ENCODE measurements around the gene CACNA1B. TPM values are rescaled to one million over a fixed set of nuclear protein-coding genes. Genes with fewer than 3 reads are reported as not detected.

Gene CACNA1B
- total RNA-seq, 4 donors from 2014 or later: not detected

DNA sequence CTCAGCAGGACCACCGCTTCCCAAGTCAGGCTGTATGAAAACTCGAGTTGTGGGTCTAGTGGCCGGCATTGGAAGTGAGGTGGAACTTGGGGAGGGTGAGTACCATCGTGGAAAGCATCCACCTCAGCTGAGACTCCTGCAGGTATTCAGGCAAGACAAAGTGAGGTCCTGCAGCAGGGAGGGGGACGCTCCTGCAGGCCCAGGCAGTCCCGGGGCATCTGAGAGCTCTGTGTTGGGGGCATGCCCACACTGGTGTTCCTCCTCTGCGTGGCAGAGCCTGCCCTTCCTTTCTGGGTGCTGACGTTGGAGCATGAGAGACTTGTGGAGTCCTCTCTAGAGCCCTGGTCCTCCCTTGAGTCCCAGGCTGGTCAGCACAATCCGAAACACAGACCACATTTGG lies 187.7 kb downstream of the CACNA1B start:
- no peak for ATAC-seq (ENCODE audit: low FRiP score)
- no peak for DNase-seq (ENCODE audit: low spot score)
- TF ChIP-seq, protein P1, sequence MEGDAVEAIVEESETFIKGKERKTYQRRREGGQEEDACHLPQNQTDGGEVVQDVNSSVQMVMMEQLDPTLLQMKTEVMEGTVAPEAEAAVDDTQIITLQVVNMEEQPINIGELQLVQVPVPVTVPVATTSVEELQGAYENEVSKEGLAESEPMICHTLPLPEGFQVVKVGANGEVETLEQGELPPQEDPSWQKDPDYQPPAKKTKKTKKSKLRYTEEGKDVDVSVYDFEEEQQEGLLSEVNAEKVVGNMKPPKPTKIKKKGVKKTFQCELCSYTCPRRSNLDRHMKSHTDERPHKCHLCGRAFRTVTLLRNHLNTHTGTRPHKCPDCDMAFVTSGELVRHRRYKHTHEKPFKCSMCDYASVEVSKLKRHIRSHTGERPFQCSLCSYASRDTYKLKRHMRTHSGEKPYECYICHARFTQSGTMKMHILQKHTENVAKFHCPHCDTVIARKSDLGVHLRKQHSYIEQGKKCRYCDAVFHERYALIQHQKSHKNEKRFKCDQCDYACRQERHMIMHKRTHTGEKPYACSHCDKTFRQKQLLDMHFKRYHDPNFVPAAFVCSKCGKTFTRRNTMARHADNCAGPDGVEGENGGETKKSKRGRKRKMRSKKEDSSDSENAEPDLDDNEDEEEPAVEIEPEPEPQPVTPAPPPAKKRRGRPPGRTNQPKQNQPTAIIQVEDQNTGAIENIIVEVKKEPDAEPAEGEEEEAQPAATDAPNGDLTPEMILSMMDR (IDR thresholded peaks at IDR 0.05): no peak

DNA sequence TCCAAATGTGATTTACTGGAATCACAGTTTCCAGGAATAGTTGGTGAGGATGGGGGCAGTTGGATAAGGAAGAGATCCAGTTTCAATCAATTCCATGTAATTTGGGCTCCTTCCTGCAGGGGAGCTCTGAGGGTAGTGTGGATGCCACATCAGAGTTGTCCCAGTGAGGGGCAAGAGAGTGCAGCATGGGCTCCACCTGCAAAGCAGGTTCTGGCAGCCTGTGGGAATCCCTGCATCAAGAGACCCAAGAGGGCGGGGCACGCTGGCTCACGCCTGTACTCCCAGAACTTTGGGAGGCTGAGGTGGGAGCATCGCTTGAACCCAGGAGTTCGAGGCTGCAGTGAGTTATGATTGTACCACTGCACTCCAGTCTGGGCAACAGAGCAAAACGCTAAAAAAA lies 188.5 kb downstream of the CACNA1B start:
- TF ChIP-seq, protein P1 (IDR thresholded peaks at IDR 0.05): no peak
- DNase-seq (ENCODE audit: low spot score): no peak
- no peak for ATAC-seq (ENCODE audit: low FRiP score)

DNA sequence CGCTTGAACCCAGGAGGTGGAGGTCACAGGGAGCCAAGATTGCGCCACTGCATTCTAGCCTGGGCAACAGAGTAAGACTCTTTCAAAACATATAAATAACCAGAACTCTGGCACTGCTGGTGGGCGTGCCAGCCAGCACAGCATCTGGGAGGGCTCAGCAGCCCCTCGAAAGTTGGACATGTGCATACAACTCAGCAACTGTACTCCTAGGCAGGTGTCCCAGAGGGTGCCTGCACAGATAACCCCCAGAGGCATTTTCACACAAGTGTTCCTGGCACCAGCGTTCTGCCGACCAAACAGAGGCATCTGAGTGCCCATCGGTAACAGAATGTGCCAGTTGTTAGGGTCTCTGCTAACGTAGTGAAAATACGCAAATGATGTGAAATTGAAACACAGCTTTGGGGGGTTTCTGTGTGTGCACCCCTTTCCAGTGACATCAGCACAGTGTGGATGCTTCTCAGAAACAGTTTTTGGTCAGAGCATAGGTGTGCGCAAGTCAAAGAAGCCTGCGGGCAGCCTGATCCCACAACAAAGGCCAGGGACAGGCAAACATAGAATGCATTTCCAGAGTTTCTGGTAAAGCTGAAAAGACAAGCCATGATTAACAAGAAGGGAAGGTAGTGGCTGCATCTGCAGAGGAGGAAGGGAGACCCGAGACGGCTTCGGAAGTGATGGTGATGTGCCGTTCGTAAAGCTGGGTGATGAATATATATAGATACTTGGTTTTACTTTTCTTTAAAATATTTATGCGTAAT lies 190.2 kb downstream of the CACNA1B start:
- DNase-seq (ENCODE audit: low spot score) (no peak), ATAC-seq (ENCODE audit: low FRiP score) (no peak)
- TF ChIP-seq, protein P1 (IDR thresholded peaks at IDR 0.05): no peak

DNA sequence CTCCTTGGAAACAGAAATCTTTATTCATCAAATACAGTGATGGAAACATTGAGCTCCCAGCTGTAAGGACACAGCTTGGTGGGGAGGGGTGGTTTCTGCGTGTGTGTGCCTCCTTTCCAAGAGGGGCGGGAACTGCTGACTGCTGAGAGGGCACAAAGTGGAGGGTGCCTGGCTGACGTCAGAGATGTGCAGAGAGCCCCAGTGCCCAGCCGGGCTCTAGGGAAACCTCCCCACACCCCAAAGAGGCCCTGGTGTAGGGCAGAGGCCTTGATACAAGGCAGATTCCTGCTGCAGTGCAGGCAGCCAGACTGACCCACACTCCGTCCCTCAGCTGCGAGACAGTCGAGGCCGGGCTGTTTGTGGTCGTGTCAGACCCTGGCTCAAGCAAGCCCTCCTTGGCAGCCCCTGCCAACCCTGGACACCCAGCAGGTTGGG lies 191.0 kb downstream of the CACNA1B start:
- TF ChIP-seq, protein P1 (IDR thresholded peaks at IDR 0.05): no peak
- DNase-seq (ENCODE audit: low spot score) (no peak), ATAC-seq (ENCODE audit: low FRiP score) (no peak)

- TF ChIP-seq, protein P1 (IDR thresholded peaks at IDR 0.05): no peak
- ATAC-seq (ENCODE audit: low FRiP score) (no peak), DNase-seq (ENCODE audit: low spot score) (no peak)
Measured at GRCh38 chr9:138069731-138070456, 192.3 kb downstream of the CACNA1B start.

- no peak for ATAC-seq (ENCODE audit: low FRiP score)
- TF ChIP-seq, protein P1 (IDR thresholded peaks at IDR 0.05): no peak
- no peak for DNase-seq (ENCODE audit: low spot score)
Measured at GRCh38 chr9:138070815-138071214, 193.2 kb downstream of the CACNA1B start.
